ENCODE measurements around the gene NOL3.
A peak's percentile ranks its signal among the peaks of the same experiment; 100 is the strongest.

NOL3 gene

DNA sequence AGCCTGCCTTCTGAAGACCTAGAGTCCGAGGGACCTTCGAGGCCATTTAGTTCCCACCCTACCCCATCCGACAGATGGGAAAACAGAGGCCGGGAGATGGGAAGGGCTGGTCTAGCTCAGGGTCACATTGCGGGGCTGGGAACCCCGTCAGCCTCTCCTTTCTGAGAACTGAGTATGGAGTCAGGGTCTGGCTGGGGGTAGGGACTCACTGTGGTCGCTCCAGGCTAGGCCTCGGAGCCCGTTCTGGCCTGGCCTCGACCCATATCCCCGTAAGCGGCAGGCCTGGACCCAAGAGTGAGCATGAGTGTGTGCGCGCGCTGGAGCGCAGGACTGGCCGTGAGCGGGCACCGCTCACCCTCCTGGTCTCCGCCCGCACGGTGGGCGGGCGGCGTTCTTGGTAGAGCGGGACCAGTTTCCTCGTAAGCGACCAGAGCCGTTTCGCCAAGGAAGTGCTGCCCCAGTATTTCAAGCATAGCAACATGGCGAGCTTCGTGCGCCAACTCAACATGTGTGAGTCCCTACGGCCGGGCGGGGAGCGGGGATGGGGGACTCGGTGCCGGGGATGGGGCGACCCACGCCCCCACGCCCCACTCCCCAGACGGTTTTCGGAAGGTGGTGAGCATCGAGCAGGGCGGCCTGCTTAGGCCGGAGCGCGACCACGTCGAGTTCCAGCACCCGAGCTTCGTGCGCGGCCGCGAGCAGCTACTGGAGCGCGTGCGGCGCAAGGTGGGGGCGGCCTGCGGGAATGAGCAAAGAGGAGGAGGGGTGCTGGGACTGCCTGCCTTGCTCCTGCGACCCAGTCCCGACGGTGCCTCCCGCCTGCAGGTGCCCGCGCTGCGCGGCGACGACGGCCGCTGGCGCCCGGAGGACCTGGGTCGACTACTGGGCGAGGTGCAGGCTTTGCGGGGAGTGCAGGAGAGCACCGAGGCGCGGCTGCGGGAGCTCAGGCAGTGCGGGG is 4.9 kb upstream of the NOL3 start:
- Histone ChIP-seq H3K9me3 (ENCODE audit: control insufficient read depth, low read length) (no peaks in the 10 kb centered on the region), H3K4me3 (ENCODE audit: low read length) (peak overlapping the region; percentile 37), H3K36me3 (ENCODE audit: control insufficient read depth, insufficient read depth, low read length, severe bottlenecking) (no peaks in the 10 kb centered on the region), H3K27me3 (replicated peaks; ENCODE audit: control insufficient read depth, insufficient read depth, low read length) (peaks cover 5% of the 10 kb centered on the region), H3K4me1 (ENCODE audit: control insufficient read depth, insufficient read depth, low read length) (peaks cover 30% of the 10 kb centered on the region), H3K9ac (ENCODE audit: low read length) (peak overlapping the region; percentile 73)
- DNase-seq (ENCODE audit: low read depth) = no peak

DNA sequence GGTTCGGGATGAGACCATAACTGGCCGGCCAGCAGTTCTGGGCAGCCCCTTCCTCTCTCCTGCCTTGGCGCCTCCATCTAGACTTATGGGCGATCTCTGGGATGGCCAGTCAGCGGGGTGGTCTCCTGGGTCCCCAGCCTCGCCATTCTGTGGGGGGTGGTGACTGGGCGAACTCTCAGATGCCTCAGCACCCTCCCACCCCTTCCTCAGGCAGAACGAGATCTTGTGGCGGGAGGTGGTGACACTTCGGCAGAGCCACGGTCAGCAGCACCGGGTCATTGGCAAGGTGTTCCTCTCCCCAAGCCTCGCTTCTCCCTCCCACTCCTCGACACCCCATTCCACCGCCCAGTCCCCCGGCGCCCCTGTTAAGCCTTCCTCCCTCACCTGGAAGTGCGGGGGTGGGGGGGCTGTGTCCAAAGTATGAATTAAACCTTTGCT is 4.2 kb upstream of the NOL3 start:
- no peak for DNase-seq (ENCODE audit: low read depth)
- H3K9ac ChIP-seq (ENCODE audit: low read length) = no peak overlapping the region
- H3K36me3 ChIP-seq (ENCODE audit: control insufficient read depth, insufficient read depth, low read length, severe bottlenecking) = no peaks in the 10 kb centered on the region

DNA sequence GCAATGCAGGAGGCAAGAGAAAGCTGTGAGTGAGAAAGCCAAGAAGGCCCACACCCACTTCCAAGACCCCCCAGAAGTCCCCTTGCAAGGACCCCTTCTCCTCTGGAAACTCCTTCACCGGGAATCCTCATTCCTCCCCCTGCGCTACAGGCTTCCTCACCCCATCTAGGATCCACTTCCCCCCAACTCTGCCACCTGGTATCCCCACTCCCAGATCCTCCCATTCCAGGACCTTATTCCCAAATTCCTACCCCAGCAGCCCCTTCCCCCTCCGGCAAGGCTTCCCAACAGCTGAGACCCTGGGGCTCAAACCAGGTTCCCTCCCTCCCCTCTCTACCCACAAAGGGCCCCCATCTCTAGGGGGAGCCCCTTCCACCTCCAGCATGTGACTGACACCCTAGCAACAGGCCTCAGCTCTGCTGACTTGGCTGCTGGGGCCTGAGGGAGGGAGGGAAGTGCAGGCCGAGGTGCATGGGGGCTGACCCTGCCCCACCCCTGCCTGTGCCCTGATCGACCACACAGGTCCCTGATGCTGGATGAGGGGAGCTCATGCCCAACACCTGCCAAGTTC is 3.7 kb upstream of the NOL3 start:
- no peak for DNase-seq (ENCODE audit: low read depth)
- peaks cover 5% of the 10 kb centered on the region for H3K27me3 ChIP-seq (replicated peaks; ENCODE audit: control insufficient read depth, insufficient read depth, low read length)
- H3K4me1 ChIP-seq (ENCODE audit: control insufficient read depth, insufficient read depth, low read length) = peaks cover 32% of the 10 kb centered on the region
- no peak overlapping the region for H3K9ac ChIP-seq (ENCODE audit: low read length)
- no peaks in the 10 kb centered on the region for H3K36me3 ChIP-seq (ENCODE audit: control insufficient read depth, insufficient read depth, low read length, severe bottlenecking)
- H3K9me3 ChIP-seq (ENCODE audit: control insufficient read depth, low read length) = no peaks in the 10 kb centered on the region
- H3K4me3 ChIP-seq (ENCODE audit: low read length) = no peak overlapping the region

More for the DNA sequence above, 4.2 kb upstream of the NOL3 start:
- H3K27me3 ChIP-seq (replicated peaks; ENCODE audit: control insufficient read depth, insufficient read depth, low read length) = peaks cover 5% of the 10 kb centered on the region
- peaks cover 35% of the 10 kb centered on the region for H3K4me1 ChIP-seq (ENCODE audit: control insufficient read depth, insufficient read depth, low read length)
- no peaks in the 10 kb centered on the region for H3K9me3 ChIP-seq (ENCODE audit: control insufficient read depth, low read length)
- H3K4me3 ChIP-seq (ENCODE audit: low read length) = no peak overlapping the region

DNA sequence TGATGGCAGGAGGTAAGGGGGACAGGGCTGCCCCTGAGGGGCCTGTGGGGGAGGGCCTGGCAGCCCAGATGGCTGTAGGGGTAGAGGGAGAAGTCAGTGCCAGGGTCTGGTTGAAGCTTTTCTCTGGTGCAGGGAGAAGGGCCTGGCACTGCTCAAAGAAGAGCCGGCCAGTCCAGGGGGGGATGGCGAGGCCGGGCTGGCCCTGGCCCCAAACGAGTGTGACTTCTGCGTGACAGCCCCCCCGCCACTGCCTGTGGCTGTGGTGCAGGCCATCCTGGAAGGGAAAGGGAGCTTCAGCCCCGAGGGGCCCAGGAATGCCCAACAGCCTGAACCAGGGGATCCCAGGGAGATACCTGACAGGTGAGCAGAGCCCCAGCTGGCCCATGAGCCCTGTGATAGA is 2.8 kb upstream of the NOL3 start:
- Histone ChIP-seq H3K4me1 (ENCODE audit: control insufficient read depth, insufficient read depth, low read length) (peaks cover 31% of the 10 kb centered on the region), H3K27me3 (replicated peaks; ENCODE audit: control insufficient read depth, insufficient read depth, low read length) (peaks cover 5% of the 10 kb centered on the region), H3K9ac (ENCODE audit: low read length) (no peak overlapping the region), H3K9me3 (ENCODE audit: control insufficient read depth, low read length) (no peaks in the 10 kb centered on the region), H3K4me3 (ENCODE audit: low read length) (no peak overlapping the region), H3K36me3 (ENCODE audit: control insufficient read depth, insufficient read depth, low read length, severe bottlenecking) (no peaks in the 10 kb centered on the region)
- DNase-seq (ENCODE audit: low read depth) = no peak

DNA sequence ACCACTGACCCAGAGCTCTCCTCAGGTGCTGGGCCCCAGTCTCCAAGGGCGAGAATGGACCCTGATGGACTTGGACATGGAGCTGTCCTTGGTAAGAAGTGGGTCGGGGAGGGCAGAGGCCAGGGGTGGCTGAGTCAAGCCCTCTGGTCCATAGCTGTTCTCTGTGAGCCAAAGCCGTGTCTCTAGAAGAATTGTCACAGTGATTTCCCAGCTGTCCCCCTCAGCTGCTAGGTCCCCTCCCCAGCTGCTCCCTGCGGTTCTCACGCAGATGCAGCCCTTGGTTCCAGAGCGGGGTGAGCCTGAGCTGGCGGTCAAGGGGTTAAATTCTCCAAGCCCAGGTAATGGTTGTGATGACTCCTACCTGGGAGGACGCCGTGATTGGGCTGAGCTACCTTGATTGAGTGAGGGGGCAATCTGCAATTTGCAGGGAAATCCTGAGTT is 1.3 kb upstream of the NOL3 start:
- H3K36me3 ChIP-seq (ENCODE audit: control insufficient read depth, insufficient read depth, low read length, severe bottlenecking) = no peaks in the 10 kb centered on the region
- peaks cover 37% of the 10 kb centered on the region for H3K4me1 ChIP-seq (ENCODE audit: control insufficient read depth, insufficient read depth, low read length)
- peak overlapping the region; percentile 90 for H3K9ac ChIP-seq (ENCODE audit: low read length)
- H3K4me3 ChIP-seq (ENCODE audit: low read length) = peak overlapping the region; percentile 81
- DNase-seq (ENCODE audit: low read depth) = no peak
- H3K27me3 ChIP-seq (replicated peaks; ENCODE audit: control insufficient read depth, insufficient read depth, low read length) = peaks cover 5% of the 10 kb centered on the region
- H3K9me3 ChIP-seq (ENCODE audit: control insufficient read depth, low read length) = no peaks in the 10 kb centered on the region

DNA sequence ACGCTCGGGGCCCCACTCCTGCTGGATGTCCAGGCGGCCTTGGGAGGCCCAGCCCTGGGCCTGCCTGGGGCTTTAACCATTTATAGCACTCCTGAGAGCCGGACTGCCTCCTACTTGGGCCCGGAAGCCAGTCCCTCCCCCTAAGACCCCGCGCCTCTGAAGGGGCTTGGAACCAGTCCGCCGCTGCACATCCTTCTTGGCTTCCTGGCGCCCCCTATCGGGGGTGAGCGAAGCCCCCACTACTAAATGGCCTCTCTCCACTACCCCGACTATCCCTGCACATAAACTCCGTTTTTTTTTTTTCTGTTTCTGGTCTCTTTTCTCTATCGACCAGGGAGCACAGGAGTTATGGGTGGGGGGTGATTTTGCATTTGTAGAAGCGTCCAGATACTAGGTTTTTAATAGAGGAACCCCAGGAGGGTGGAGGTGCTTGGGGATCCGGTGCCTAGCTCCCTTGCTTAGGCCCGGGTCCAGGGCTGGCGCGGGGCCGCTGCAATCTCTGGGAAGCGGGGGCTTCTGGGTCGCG is 633 bp upstream of the NOL3 start:
- Histone ChIP-seq H3K4me1 (ENCODE audit: control insufficient read depth, insufficient read depth, low read length) (peaks cover 39% of the 10 kb centered on the region), H3K27me3 (replicated peaks; ENCODE audit: control insufficient read depth, insufficient read depth, low read length) (peaks cover 5% of the 10 kb centered on the region), H3K36me3 (ENCODE audit: control insufficient read depth, insufficient read depth, low read length, severe bottlenecking) (no peaks in the 10 kb centered on the region), H3K4me3 (ENCODE audit: low read length) (peak overlapping the region; percentile 81), H3K9me3 (ENCODE audit: control insufficient read depth, low read length) (no peaks in the 10 kb centered on the region), H3K9ac (ENCODE audit: low read length) (peak overlapping the region; percentile 90)
- DNase-seq (ENCODE audit: low read depth) = peak; percentile 53

DNA sequence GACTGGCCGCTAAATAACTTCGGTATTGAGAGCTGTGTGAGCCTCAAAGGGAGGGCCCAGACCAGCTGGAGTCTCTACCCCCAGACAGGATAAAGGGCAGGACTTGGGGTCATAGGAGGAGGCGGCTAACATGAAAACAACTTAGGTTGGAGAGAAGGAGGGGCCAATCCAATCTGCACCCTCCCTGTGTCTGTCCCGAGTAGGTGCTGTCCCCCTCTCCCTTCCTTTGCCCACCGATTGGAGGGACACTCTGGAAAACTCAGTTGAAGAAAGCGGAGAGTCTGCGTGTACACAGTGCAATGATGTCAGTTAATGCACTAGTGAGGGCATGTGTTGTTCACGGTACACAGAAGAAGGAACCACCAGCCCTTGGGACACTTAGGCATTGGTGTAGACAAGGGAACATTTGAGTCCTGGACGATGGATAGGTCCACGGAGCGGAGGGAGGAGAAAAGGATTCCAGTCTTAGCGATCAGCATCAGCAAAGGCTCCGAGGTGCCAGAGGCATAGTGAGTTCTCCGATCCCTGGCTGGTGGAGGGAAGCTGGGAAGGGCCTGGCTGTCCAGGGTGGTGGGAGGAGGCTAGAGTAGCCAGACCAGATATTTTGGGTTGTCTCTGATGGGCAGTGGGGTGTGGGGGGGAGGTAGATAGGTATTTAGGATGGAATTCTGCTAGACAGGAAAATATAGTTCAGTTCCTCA is 761 bp downstream of the NOL3 start:
- H3K4me1 ChIP-seq (ENCODE audit: control insufficient read depth, insufficient read depth, low read length) = peaks cover 33% of the 10 kb centered on the region
- DNase-seq (ENCODE audit: low read depth) = peak; percentile 49
- H3K27me3 ChIP-seq (replicated peaks; ENCODE audit: control insufficient read depth, insufficient read depth, low read length) = no peaks in the 10 kb centered on the region

DNA sequence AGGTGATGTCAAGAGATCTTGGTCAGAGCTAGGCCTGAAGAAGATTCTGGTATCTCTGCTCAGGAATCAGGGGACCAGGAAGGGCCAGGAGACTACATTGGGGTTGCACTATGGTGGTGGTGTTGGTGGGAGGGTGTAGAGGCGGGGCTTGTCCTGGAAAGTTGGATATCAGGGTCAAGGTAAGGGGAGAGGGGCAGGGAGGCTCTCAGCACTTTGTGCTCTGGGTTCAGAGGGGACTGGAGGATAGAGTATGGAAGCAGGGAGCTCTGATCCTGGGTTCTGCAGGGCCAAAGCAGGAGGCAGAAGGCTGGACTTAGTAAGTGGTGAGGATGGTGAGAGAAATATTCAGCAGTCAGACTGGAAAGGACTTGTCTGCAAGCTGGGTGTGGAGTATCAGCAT is 3.0 kb downstream of the NOL3 start:
- peaks cover 33% of the 10 kb centered on the region for H3K4me1 ChIP-seq (ENCODE audit: control insufficient read depth, insufficient read depth, low read length)
- H3K9me3 ChIP-seq (ENCODE audit: control insufficient read depth, low read length) = no peaks in the 10 kb centered on the region
- H3K36me3 ChIP-seq (ENCODE audit: control insufficient read depth, insufficient read depth, low read length, severe bottlenecking) = no peaks in the 10 kb centered on the region
- no peak for DNase-seq (ENCODE audit: low read depth)
- peak overlapping the region; percentile 85 for H3K9ac ChIP-seq (ENCODE audit: low read length)
- no peaks in the 10 kb centered on the region for H3K27me3 ChIP-seq (replicated peaks; ENCODE audit: control insufficient read depth, insufficient read depth, low read length)
- H3K4me3 ChIP-seq (ENCODE audit: low read length) = peak overlapping the region; percentile 80

More for the DNA sequence above, 761 bp downstream of the NOL3 start:
- Histone ChIP-seq H3K4me3 (ENCODE audit: low read length) (peak overlapping the region; percentile 70), H3K9ac (ENCODE audit: low read length) (peak overlapping the region; percentile 83), H3K36me3 (ENCODE audit: control insufficient read depth, insufficient read depth, low read length, severe bottlenecking) (no peaks in the 10 kb centered on the region), H3K9me3 (ENCODE audit: control insufficient read depth, low read length) (no peaks in the 10 kb centered on the region)

DNA sequence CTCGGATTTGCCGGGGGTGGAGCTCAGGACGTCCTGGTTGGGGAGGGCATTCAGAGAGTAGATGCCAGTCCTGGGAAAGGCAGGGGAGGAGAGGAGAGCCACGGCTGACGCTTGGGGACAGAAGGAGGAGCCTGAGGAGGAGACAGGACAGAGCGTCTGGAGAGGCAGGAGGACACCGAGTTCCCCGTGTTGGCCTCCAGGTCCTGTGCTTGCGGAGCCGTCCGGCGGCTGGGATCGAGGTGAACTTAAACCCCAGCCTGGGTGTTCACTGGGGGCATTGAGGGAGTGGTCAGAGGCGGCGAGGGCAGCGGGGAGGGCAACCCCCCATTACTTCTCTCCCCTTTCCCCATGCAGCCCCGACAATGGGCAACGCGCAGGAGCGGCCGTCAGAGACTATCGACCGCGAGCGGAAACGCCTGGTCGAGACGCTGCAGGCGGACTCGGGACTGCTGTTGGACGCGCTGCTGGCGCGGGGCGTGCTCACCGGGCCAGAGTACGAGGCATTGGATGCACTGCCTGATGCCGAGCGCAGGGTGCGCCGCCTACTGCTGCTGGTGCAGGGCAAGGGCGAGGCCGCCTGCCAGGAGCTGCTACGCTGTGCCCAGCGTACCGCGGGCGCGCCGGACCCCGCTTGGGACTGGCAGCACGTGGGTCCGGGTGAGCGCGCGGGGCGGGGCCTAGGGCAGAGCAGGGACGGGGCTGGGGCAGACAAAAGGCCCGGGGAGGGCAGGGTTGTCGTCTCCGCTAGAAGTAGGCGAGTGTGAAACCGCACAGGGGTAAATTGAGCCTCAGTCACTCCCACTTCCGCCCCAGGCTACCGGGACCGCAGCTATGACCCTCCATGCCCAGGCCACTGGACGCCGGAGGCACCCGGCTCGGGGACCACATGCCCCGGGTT is 3.7 kb downstream of the NOL3 start:
- peak; percentile 94 for DNase-seq (ENCODE audit: low read depth)

DNA sequence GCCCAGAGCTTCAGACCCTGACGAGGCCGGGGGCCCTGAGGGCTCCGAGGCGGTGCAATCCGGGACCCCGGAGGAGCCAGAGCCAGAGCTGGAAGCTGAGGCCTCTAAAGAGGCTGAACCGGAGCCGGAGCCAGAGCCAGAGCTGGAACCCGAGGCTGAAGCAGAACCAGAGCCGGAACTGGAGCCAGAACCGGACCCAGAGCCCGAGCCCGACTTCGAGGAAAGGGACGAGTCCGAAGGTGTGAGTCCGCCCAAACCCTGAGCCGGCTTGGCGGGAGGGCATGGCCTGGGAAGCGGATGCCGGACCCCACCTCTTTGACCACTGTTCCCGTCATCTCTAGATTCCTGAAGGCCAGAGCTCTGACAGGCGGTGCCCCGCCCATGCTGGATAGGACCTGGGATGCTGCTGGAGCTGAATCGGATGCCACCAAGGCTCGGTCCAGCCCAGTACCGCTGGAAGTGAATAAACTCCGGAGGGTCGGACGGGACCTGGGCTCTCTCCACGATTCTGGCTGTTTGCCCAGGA is 4.4 kb downstream of the NOL3 start:
- DNase-seq (ENCODE audit: low read depth) = no peak
- Histone ChIP-seq H3K36me3 (ENCODE audit: control insufficient read depth, insufficient read depth, low read length, severe bottlenecking) (no peaks in the 10 kb centered on the region), H3K4me3 (ENCODE audit: low read length) (peak overlapping the region; percentile 80), H3K9ac (ENCODE audit: low read length) (peak overlapping the region; percentile 85), H3K9me3 (ENCODE audit: control insufficient read depth, low read length) (no peaks in the 10 kb centered on the region), H3K4me1 (ENCODE audit: control insufficient read depth, insufficient read depth, low read length) (peaks cover 27% of the 10 kb centered on the region), H3K27me3 (replicated peaks; ENCODE audit: control insufficient read depth, insufficient read depth, low read length) (no peaks in the 10 kb centered on the region)

More for the DNA sequence above, 3.7 kb downstream of the NOL3 start:
- Histone ChIP-seq H3K36me3 (ENCODE audit: control insufficient read depth, insufficient read depth, low read length, severe bottlenecking) (no peaks in the 10 kb centered on the region), H3K9me3 (ENCODE audit: control insufficient read depth, low read length) (no peaks in the 10 kb centered on the region), H3K9ac (ENCODE audit: low read length) (peak overlapping the region; percentile 85), H3K4me3 (ENCODE audit: low read length) (peak overlapping the region; percentile 80), H3K27me3 (replicated peaks; ENCODE audit: control insufficient read depth, insufficient read depth, low read length) (no peaks in the 10 kb centered on the region), H3K4me1 (ENCODE audit: control insufficient read depth, insufficient read depth, low read length) (peaks cover 33% of the 10 kb centered on the region)
